HG03108 (cell line): ENCODE results near the gene CX3CR1.
A peak's percentile ranks its signal among the peaks of the same experiment; 100 is the strongest.
"Not testable (repeated sequence)": the region's sequence is repeated elsewhere in the genome, so short reads cannot be mapped to it uniquely, and the experiment has no call there.

ENCODE experiments used
- ATAC-seq: cut with Tn5 transposase; IDR thresholded peaks from one replicate; pipeline ENCODE4 v1.9.1; 2021; ENCODE audit warnings: moderate library complexity; ENCODE audit not compliant: unreplicated experiment

Gene CX3CR1

DNA sequence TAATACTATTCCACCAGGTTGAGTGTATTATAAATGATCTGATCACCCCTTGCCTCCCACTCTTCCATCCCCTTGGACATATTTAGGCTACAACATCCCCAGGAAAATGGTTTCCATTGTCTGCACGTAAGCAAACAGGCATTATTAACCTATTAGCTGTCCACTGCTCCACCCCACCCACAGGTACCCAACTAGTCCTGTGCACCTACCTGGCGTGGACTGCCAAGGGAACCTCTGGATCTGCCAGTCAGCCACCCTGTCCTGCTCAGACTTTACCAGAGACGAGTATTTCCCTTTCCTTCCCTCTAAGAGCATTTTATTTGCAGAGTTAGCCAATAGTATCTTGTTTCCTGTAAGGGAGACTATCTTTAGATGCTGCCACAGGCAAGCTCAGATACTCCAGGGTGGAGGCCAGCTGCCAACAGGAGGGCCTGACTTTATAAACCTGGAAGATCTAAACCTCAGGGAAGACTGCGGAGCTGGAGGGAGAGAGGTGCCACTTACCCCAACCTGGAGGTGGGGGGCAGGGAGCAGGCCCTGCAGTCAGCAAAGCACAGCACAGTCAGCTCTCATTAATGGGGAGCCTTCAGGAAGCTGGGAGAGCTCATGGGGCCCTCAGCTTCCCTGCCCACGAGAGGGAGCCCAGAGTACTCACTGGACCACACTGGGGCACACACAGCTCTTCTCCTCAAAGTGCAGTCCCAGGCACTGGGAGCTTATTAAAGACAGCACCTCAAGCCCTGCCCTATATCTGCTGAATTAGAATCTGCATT, at the start of gene CX3CR1:
Gene CX3CR1, minus strand, starts transcription at position 292 of the 773 bp plus-strand sequence. CDS start 13,527 bp downstream, outside the sequence.
- ATAC-seq = no peak

GRCh38 chr3:39329493-39329892, 49.7 kb upstream of the CX3CR1 start, which contains the start of gene CCR8:
Gene CCR8, plus strand, starts transcription at chr3:39329709. Its CDS starts 2,623 bp downstream, at chr3:39332332.
- no peak for ATAC-seq

DNA sequence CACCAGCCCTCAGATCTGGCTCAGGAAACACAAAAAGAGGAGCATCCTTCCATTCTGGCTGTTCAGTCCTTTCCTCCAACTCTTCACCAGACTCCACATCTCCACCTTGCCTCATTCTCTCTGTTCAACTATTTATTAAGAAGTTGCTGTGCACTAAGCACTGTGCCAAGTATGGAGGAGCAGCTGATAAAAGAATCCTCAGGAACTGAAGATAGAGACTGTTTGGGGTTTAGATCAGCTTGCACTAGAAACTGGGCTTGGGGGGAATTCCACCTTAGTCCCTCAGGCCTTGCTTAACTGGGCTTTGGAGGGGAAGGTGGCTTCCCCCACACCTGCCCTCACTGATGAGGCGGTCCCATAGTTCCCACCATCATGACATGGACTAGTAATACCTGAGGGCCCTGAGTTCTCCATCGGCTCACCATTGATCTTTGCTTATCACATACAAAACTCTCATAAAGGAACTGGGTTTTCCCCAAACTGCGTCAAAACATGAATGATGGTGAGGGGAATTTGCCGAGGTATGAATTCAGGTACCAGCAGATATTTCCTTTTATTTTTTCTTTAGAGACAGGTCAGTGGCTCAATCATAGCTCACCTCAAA, 48.0 kb upstream of the CX3CR1 start:
- peak; percentile 54 for ATAC-seq

GRCh38 chr3:39327053-39327745, 47.4 kb upstream of the CX3CR1 start:
- no peak for ATAC-seq

DNA sequence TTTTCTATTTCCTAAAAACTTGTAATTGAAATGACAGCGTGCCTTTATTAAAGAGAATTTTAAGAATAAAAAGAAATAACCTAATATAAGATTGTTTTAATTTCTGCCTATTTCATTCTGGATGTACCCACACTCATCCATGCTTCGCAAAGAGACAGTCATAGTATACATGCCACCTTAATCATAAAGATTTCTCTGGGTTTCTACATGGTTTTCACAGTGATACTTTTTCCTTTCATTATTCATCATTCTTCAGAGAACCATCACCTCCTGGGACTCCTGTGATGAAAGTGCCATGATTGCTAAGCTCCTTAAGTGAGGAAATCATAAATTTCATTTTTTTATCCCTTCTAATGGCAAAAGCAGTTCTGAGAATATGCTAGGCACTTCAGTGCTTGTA, 45.4 kb upstream of the CX3CR1 start:
- ATAC-seq = no peak

- ATAC-seq = no peak
Measured at GRCh38 chr3:39323494-39323893, 43.7 kb upstream of the CX3CR1 start.

DNA sequence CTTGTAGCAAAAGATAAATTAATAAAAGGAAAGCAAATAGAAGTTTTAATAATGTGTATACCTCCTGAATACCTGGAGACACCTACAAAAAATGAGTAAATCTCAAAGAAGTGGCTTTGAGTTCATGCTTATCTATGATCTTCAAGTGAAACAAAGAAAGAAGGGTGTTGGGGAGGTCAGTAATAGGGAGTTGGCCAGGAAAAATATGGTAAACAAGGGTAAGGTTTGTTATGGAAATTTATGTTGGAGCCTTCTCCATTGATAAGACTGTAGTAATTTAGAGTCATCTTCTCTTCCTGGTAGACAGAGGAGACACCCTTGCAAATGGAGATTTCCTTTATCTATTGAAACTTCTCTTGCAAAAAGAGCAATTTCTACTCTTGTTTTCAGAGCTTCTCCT, 43.1 kb upstream of the CX3CR1 start:
- ATAC-seq = no peak

DNA sequence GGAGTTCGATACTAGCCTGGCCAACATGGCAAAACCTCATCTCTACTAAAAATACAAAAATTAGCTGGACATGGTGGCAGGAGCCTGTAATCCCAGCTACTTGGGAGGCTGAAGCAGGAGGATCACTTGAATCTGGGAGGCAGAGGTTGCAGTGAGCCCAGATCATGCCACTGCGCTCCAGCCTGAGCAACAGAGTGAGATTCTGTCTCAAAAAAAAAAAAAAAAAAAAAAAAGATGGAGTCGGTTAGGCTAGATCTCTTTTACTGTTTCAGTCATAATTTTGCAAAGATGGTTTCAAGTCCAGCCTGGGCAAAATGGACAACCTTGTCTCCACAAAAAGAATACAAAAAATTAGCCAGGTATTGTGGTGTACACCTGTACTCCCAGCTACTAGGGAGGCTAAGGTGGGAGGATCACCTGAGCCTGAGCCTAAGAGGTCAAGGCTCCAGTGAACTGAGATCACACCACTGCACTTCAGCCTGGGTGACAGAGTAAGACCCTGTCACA, 42.4 kb upstream of the CX3CR1 start:
- not testable (repeated sequence) for ATAC-seq

DNA sequence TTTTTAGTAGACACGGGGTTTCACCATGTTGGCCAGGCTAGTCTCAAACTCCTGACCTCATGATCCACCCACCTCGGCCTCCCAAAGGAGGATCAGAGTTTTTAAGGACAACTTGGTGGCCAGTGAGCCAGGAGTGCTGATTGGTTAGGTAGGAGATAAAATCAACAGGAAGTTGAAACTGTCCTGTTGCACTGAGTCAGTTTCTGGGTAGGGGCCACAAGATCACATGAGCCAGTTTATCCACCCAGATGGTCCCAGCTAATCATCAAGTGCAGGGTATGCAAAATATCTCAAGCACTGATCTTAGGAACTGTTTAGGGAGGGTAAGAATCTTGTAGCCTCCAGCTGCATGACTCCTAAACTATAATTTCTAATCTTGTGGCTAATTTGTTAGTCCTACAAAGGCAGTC, 41.7 kb upstream of the CX3CR1 start:
- not testable (repeated sequence) for ATAC-seq

- no peak for ATAC-seq
Measured at GRCh38 chr3:39319249-39319648, 39.4 kb upstream of the CX3CR1 start.

DNA sequence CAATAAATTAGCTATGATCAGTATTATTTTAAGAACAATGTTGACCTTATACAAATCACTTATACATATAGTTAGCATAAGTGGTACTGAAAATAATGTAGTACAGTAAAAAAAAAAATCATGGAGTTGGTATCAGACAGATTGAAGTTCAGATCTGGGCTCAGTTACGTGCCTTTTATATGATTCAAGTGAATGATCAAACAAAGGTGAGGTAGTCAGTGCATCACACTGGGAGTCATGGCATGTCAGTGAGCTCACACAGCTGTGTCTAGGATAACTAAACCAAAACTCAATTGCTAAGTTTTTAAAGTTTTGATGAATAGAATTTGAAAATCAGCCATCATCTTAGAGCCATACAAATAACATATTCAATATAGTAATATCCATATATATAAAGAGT, 38.5 kb upstream of the CX3CR1 start:
- ATAC-seq = no peak

GRCh38 chr3:39317571-39318169, 37.8 kb upstream of the CX3CR1 start:
- ATAC-seq = no peak

DNA sequence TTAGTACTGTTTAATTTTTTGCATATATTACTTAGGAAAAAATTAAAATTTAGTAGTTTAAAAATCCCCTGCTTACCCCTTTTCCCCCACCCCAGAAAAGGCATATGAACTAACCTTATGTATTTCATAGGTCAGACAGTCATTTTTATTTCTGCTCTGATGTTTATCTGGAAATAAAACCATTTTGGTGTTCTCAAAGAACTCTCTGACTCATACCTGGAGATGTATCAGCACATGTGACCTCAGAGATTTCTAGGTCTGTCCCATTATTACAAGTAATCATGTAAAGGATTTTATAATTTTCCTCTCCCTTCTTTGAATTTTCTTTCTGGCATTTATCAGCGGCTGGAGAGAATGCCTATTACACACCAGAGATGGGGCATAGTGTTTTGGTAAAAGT, 35.6 kb upstream of the CX3CR1 start:
- ATAC-seq = no peak

- ATAC-seq = no peak
Measured at GRCh38 chr3:39313289-39313688, 33.5 kb upstream of the CX3CR1 start.

- no peak for ATAC-seq
Measured at GRCh38 chr3:39302178-39302577, 22.3 kb upstream of the CX3CR1 start.

GRCh38 chr3:39299279-39299678, 19.4 kb upstream of the CX3CR1 start:
- no peak for ATAC-seq

- ATAC-seq = no peak
Measured at GRCh38 chr3:39296197-39297077, 16.6 kb upstream of the CX3CR1 start.

DNA sequence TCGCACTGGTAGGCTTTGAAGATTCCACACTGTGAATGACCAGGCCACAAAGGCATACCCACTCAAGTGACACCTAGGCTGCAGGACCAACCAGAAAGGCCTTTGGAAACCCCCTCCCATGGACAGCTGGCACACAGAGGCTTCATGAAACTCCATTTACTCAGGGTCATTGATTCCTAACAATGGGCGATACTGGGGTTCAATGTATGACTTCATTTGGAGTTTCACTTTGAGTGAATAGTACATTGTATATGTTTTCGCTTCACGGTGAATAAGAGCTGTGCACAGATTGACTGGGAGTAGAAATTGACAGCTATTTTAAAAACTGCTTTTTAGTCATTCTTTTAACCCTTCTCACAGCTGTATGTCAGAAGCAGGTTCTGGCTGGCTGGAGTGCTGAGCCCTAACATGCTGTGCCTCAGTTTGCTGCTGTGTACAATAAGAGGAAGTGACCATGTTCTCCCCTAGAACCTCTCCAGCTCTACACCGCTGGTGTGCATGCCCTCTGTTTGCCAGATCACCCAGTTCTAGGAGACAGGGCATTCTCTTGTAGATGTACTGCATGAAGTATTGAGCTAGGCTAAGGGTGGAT, 15.4 kb upstream of the CX3CR1 start:
- peak; percentile 70 for ATAC-seq

GRCh38 chr3:39294446-39295183, 14.8 kb upstream of the CX3CR1 start:
- no peak for ATAC-seq
